ENCODE data around the gene AOC2.
"Not testable (repeated sequence)": the region's sequence is repeated elsewhere in the genome, so short reads cannot be mapped to it uniquely, and the experiment has no call there.

Gene AOC2

GRCh38 chr17:42883802-42884558 lies 39.6 kb downstream of the AOC2 start:
- no peak for DNase-seq (ENCODE audit: low read depth in 3 of 3)

- not testable (repeated sequence) for DNase-seq (ENCODE audit: low read depth in 3 of 3)
Observed at GRCh38 chr17:42885806-42886205, 41.4 kb downstream of the AOC2 start.

- no peak for DNase-seq (ENCODE audit: low read depth in 3 of 3)
Observed at GRCh38 chr17:42886283-42887176, 42.1 kb downstream of the AOC2 start.

GRCh38 chr17:42889809-42890208 lies 45.4 kb downstream of the AOC2 start:
- DNase-seq (ENCODE audit: low read depth in 3 of 3) = no peak

GRCh38 chr17:42891539-42892152 lies 47.3 kb downstream of the AOC2 start:
- no peak for DNase-seq (ENCODE audit: low read depth in 3 of 3)

GRCh38 chr17:42893359-42893758 lies 49.0 kb downstream of the AOC2 start:
- no peak for DNase-seq (ENCODE audit: low read depth in 3 of 3)

GRCh38 chr17:42894283-42895184 lies 50.2 kb downstream of the AOC2 start:
- DNase-seq (ENCODE audit: low read depth in 3 of 3) = no peak

- no peak for DNase-seq (ENCODE audit: low read depth in 3 of 3)
Observed at GRCh38 chr17:42895185-42895555, 50.8 kb downstream of the AOC2 start.

- DNase-seq (ENCODE audit: low read depth in 3 of 3) = no peak
Observed at GRCh38 chr17:42898147-42898811, 53.9 kb downstream of the AOC2 start.

GRCh38 chr17:42899981-42900380 lies 55.6 kb downstream of the AOC2 start:
- DNase-seq (ENCODE audit: low read depth in 3 of 3) = not testable (repeated sequence)

Measured in stimulated activated CD4-positive, alpha-beta T cell treated with anti-CD3 and anti-CD28 coated beads, TNF-alpha, amount 100 ng/mL, for 24 hours (primary cell).